HG03432 (cell line): Measurements from ENCODE around the gene MYBPC2.

ENCODE experiments used
- ATAC-seq: cut with Tn5 transposase; IDR thresholded peaks from one replicate; pipeline ENCODE4 v1.9.1; 2021; ENCODE audit warnings: mild to moderate bottlenecking, moderate library complexity; ENCODE audit not compliant: unreplicated experiment

The MYBPC2 gene

GRCh38 chr19:50513746-50514345, 81.2 kb downstream of the MYBPC2 start, which contains the start of gene ASPDH:
Gene ASPDH, minus strand, starts transcription at chr19:50513913. Its CDS starts 90 bp downstream, at chr19:50513823.
- ATAC-seq = no peak

DNA sequence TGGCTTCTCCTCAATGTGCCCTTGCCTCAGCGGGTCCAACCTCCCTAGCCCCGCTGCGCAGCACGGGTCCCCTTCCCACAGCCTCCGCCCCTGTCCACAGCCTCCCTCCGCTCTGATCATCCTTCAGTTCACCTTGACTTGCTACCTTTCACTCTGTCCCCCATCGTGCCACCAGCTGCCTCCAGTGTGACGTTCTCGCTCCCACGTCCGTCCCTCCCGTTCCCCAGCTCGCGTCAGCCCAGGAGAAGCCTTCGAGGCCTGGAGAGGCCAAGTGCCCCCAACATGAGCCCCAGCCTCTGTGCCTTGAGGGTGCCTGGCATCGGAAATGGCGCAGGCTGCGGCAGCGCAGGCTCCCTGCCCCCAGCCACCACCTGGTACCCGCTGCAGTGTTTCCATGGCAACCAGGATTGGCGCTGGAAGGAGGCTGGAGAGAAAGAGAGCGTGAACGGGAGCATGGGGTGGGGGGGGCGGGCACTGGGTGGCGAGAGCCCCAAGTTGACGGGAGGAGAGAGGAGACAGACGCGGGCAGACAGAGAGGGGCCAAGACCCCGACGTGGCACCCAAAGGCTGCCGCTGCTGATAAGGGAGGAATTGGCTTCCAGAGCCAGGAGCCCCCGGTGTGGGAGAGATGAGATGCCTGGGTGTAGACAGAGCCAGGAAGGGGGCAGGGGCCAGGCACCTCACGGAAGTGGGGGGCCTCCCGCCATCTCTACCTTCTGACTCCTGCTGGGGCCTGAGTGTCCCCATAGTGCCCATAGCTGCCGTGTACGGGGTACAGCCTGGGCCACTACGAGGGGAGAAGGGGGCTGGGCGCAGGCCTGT, 81.9 kb downstream of the MYBPC2 start:
- no peak for ATAC-seq

GRCh38 chr19:50515168-50515561, 82.5 kb downstream of the MYBPC2 start:
- no peak for ATAC-seq
